Keratinocyte (primary cell): ENCODE measurements around the gene GRM3. TPM values are rescaled to one million over a fixed set of nuclear protein-coding genes. Genes with fewer than 3 reads are reported as not detected.

ENCODE experiments used
- DNase-seq: peaks from one replicate; pipeline ENCODE4 v3.0.0-alpha.2; 2011; ENCODE audit warnings: low read depth, missing footprints, low spot score
- FAIRE-seq: peaks from 2 replicates; lab custom pipeline; 2011; peaks lifted over from hg19 to GRCh38; lab: Jason Lieb, UNC
- H2AFZ ChIP-seq: 2 replicates; pipeline ENCODE4 v1.6.0; 2012; ENCODE audit warnings: low read length, control low read depth, inconsistent platforms; ENCODE audit not compliant: control insufficient read depth
- H3K27ac ChIP-seq: 2 replicates; pipeline ENCODE4 v1.5.1; 2011; ENCODE audit warnings: low read length; ENCODE audit not compliant: control insufficient read depth, insufficient read depth
- H3K27me3 ChIP-seq: 3 replicates; pipeline ENCODE4 v1.6.0; 2011; ENCODE audit warnings: low read length; ENCODE audit not compliant: control insufficient read depth, insufficient read depth; ENCODE audit errors: extremely low read depth
- H3K36me3 ChIP-seq, 2 experiments: 2 replicates in 1 of 2; 3 replicates in 1 of 2; pipeline ENCODE4 v1.5.1; 2011; ENCODE audit warnings: low read length in 2 of 2, mild to moderate bottlenecking in 1 of 2; ENCODE audit not compliant: control insufficient read depth in 2 of 2, insufficient read depth in 2 of 2; ENCODE audit errors: extremely low read depth in 1 of 2
- H3K4me1 ChIP-seq: 3 replicates; pipeline ENCODE4 v1.5.1; 2011; ENCODE audit warnings: low read length; ENCODE audit not compliant: control insufficient read depth, insufficient read depth; ENCODE audit errors: extremely low read depth
- H3K4me2 ChIP-seq: 3 replicates; pipeline ENCODE4 v1.6.0; 2011; ENCODE audit warnings: low read depth, low read length; ENCODE audit not compliant: control insufficient read depth, insufficient read depth; ENCODE audit errors: extremely low read depth
- H3K4me3 ChIP-seq, 3 experiments: fragments of 200-600 bp in 1 of 3; sonication (generic) in 1 of 3; 2 replicates in 2 of 3; 3 replicates in 1 of 3; pipeline ENCODE4 v1.5.1; 2011 to 2016; ENCODE audit warnings: low read length in 3 of 3, mild to moderate bottlenecking in 3 of 3, control low read depth in 2 of 3, inconsistent platforms in 1 of 3, low read depth in 1 of 3, mixed read lengths in 1 of 3, mixed run types in 1 of 3, moderate library complexity in 1 of 3; ENCODE audit not compliant: control insufficient read depth in 2 of 3, insufficient read depth in 2 of 3; ENCODE audit errors: extremely low read depth in 1 of 3
- H3K79me2 ChIP-seq: 2 replicates; pipeline ENCODE4 v1.6.0; 2012; ENCODE audit warnings: low read length; ENCODE audit not compliant: control insufficient read depth, insufficient read depth
- H3K9ac ChIP-seq: 3 replicates; pipeline ENCODE4 v1.6.0; 2011; ENCODE audit warnings: low read length; ENCODE audit not compliant: control insufficient read depth, insufficient read depth; ENCODE audit errors: extremely low read depth
- H3K9me1 ChIP-seq: 3 replicates; pipeline ENCODE4 v1.6.0; 2011; ENCODE audit warnings: low read length; ENCODE audit not compliant: control insufficient read depth, insufficient read depth; ENCODE audit errors: extremely low read depth
- H3K9me3 ChIP-seq: 2 replicates; pipeline ENCODE4 v1.5.1; 2012; ENCODE audit warnings: low read depth, low read length; ENCODE audit not compliant: control insufficient read depth
- H4K20me1 ChIP-seq: 3 replicates; pipeline ENCODE4 v1.6.0; 2011; ENCODE audit warnings: low read length; ENCODE audit not compliant: control insufficient read depth, insufficient read depth; ENCODE audit errors: extremely low read depth
- EZH2 ChIP-seq: IDR thresholded peaks from one replicate; pipeline ENCODE4 v1.6.1; 2012; ENCODE audit warnings: inconsistent platforms, mild to moderate bottlenecking, low read length, moderate library complexity
- dilution Hi-C: fragments of 300-500 bp; cut with MboI; formaldehyde crosslinking; loops from one replicate; pipeline ENCODE4 v1.7.0; 2020; ENCODE audit warnings: low sequenced_read_pairs; ENCODE audit not compliant: extremely low pct_ligation_motif_present
- polyA plus RNA-seq, 5 experiments: library from polyadenylated mRNA; depleted of rRNA in 3 of 5; stranded (reverse) in 3 of 5; stranded (forward) in 1 of 5; unstranded in 1 of 5; fragments of >200 nt; gene quantifications; 1 replicate in 1 of 5; 2 replicates in 3 of 5; 3 replicates in 1 of 5; pipeline versions ENCODE4 v1.2.1 to v1.2.3, GENCODE V29; 2011 to 2012; ENCODE audit warnings: missing spikeins in 2 of 5, low read depth in 1 of 5, low replicate concordance in 1 of 5
- TF ChIP-seq, protein P1 (sequence below), 3 experiments: IDR thresholded peaks in 1 of 3; conservative IDR thresholded peaks in 1 of 3; optimal IDR thresholded peaks in 1 of 3; 2 replicates in 2 of 3; 3 replicates in 1 of 3; pipeline versions ENCODE3 to v1.5.1; 2011; ENCODE audit warnings: low read length in 3 of 3, mild to moderate bottlenecking in 3 of 3, moderate library complexity in 2 of 3, control low read depth in 1 of 3, inconsistent platforms in 1 of 3; ENCODE audit not compliant: insufficient read depth in 2 of 3; ENCODE audit errors: extremely low read depth in 1 of 3

The GRM3 gene
- polyA plus RNA-seq, 1 donor (not counting 4 experiments of a cell fraction or from before 2014, with no cell fraction given), result not detected

DNA sequence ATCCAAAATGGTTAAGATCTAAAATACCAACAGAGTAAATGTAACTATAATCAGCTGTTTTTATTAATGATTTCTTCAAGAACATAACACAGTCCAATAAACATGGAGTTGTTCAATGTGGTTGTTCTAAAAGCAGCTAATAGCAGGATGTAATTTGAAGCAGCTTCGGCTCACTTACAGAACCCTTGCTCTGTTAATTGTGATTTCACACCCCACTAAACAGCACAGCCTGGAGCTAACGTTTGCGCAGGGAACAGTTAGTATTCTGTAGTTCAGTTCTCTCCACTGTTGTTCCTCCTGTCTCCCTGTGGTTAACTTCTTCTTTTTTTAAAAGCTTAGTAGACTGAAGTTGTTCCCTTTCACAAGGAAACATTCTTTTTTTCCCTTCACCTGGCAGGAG lies 104.0 kb downstream of the GRM3 start:
- FAIRE-seq, result no peak
- no peak overlapping the region for H3K27ac ChIP-seq
- no peaks in the 10 kb centered on the region for H3K27me3 ChIP-seq
- no peaks in the 10 kb centered on the region for H3K79me2 ChIP-seq
- H3K4me2 ChIP-seq, result no peak overlapping the region
- no peaks in the 10 kb centered on the region for H3K9me1 ChIP-seq
- H3K9ac ChIP-seq, result no peak overlapping the region
- no peak for DNase-seq
- H3K4me3 ChIP-seq, result no peak overlapping the region
- dilution Hi-C loops, result no loop called here
- no peaks in the 10 kb centered on the region for H3K36me3 ChIP-seq
- H2AFZ ChIP-seq, result no peak overlapping the region
- TF ChIP-seq EZH2, result no peak
- TF ChIP-seq, protein P1, sequence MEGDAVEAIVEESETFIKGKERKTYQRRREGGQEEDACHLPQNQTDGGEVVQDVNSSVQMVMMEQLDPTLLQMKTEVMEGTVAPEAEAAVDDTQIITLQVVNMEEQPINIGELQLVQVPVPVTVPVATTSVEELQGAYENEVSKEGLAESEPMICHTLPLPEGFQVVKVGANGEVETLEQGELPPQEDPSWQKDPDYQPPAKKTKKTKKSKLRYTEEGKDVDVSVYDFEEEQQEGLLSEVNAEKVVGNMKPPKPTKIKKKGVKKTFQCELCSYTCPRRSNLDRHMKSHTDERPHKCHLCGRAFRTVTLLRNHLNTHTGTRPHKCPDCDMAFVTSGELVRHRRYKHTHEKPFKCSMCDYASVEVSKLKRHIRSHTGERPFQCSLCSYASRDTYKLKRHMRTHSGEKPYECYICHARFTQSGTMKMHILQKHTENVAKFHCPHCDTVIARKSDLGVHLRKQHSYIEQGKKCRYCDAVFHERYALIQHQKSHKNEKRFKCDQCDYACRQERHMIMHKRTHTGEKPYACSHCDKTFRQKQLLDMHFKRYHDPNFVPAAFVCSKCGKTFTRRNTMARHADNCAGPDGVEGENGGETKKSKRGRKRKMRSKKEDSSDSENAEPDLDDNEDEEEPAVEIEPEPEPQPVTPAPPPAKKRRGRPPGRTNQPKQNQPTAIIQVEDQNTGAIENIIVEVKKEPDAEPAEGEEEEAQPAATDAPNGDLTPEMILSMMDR (optimal IDR thresholded peaks at IDR 0.05 in 1 of 3, IDR thresholded peaks at IDR 0.05 in 1 of 3, conservative IDR thresholded peaks at IDR 0.05 in 1 of 3; ENCODE audit: extremely low read depth in 1 of 3, insufficient read depth in 2 of 3, low read length in 3 of 3), result no peak
- no peaks in the 10 kb centered on the region for H4K20me1 ChIP-seq
- no peaks in the 10 kb centered on the region for H3K4me1 ChIP-seq
- no peaks in the 10 kb centered on the region for H3K9me3 ChIP-seq

DNA sequence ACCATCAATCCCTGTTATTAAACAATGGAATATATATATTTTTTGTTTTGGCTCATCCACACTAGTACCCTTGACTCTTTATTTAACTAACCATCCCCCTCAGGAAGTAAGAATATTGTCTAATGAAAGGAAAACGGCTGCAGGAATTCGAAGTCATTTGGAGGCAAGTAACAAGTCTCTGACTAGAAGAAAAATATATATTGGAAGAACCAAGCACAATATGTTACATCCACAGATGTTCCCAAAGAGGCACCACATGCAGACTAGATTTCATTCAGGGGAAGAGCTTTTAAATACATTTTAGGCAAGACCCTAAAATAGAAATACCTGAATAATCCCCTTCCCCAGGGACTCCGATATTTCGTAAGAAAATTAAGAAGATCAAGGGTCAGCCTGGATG lies 104.5 kb downstream of the GRM3 start:
- FAIRE-seq (no peak), DNase-seq (no peak)
- H3K4me1 ChIP-seq, result no peaks in the 10 kb centered on the region
- H2AFZ ChIP-seq, result no peak overlapping the region
- H3K9ac ChIP-seq, result no peak overlapping the region
- H3K36me3 ChIP-seq, result no peaks in the 10 kb centered on the region
- no peak for TF ChIP-seq EZH2
- TF ChIP-seq, protein P1 (optimal IDR thresholded peaks at IDR 0.05 in 1 of 3, IDR thresholded peaks at IDR 0.05 in 1 of 3, conservative IDR thresholded peaks at IDR 0.05 in 1 of 3; ENCODE audit: extremely low read depth in 1 of 3, insufficient read depth in 2 of 3, low read length in 3 of 3), result no peak
- H3K4me3 ChIP-seq, result no peak overlapping the region
- no peaks in the 10 kb centered on the region for H3K9me3 ChIP-seq
- no peaks in the 10 kb centered on the region for H4K20me1 ChIP-seq
- H3K79me2 ChIP-seq, result no peaks in the 10 kb centered on the region
- H3K4me2 ChIP-seq, result no peak overlapping the region
- H3K9me1 ChIP-seq, result no peaks in the 10 kb centered on the region
- H3K27ac ChIP-seq, result no peak overlapping the region
- no peaks in the 10 kb centered on the region for H3K27me3 ChIP-seq
- dilution Hi-C loops, result no loop called here
